SK-N-SH treated with all-trans-retinoic acid at 6 μM for 48 hours (cell line): ENCODE measurements around the gene CACNA2D4.
A peak's percentile ranks its signal among the peaks of the same experiment; 100 is the strongest.

Source experiments
- ATAC-seq: fragments of 200-7000 bp; cut with Tn5 transposase; 3 replicates; pipeline ENCODE4 v1.9.1; 2020; ENCODE audit warnings: mild to moderate bottlenecking, moderate library complexity
- ARNTL ChIP-seq: fragments of 450-650 bp; formaldehyde crosslinking; IDR thresholded peaks from 2 replicates; pipeline ENCODE4 v1.5.0; 2020; ENCODE audit warnings: low read depth, mild to moderate bottlenecking, moderate library complexity, borderline replicate concordance
- BACH2 ChIP-seq: fragments of 250-450 bp; sonication (Bioruptor Pico); IDR thresholded peaks from 2 replicates; pipeline ENCODE4 v1.9.0; 2021; ENCODE audit warnings: mild to moderate bottlenecking, borderline replicate concordance
- CREB5 ChIP-seq: fragments of 250-450 bp; sonication (Bioruptor Pico); IDR thresholded peaks from 2 replicates; pipeline ENCODE4 v1.5.1; 2020; ENCODE audit warnings: low read depth, mild to moderate bottlenecking, moderate library complexity
- CSDC2 ChIP-seq: fragments of 250-450 bp; sonication (Bioruptor Pico); IDR thresholded peaks from 2 replicates; pipeline ENCODE4 v1.5.0; 2020; ENCODE audit warnings: mild to moderate bottlenecking, moderate library complexity
- CSRNP3 ChIP-seq: fragments of 250-450 bp; sonication (Bioruptor Pico); IDR thresholded peaks from 2 replicates; pipeline ENCODE4 v1.5.1; 2021; ENCODE audit warnings: mild to moderate bottlenecking, moderate library complexity
- GLIS3 ChIP-seq: fragments of 250-450 bp; sonication (Bioruptor Pico); IDR thresholded peaks from 2 replicates; pipeline ENCODE4 v1.5.0; 2020; ENCODE audit warnings: mild to moderate bottlenecking, moderate library complexity
- ISL1 ChIP-seq: fragments of 250-450 bp; sonication (Bioruptor Pico); IDR thresholded peaks from 2 replicates; pipeline ENCODE4 v2.1.2; 2022; ENCODE audit warnings: mild to moderate bottlenecking, moderate library complexity
- OSR1 ChIP-seq: fragments of 250-450 bp; sonication (Bioruptor Pico); IDR thresholded peaks from 2 replicates; pipeline ENCODE4 v1.8.0; 2022; ENCODE audit warnings: moderate library complexity, mild to moderate bottlenecking, inconsistent platforms
- PATZ1 ChIP-seq: fragments of 250-450 bp; sonication (Bioruptor Pico); IDR thresholded peaks from 2 replicates; pipeline ENCODE4 v1.8.0; 2020; ENCODE audit warnings: mild to moderate bottlenecking, moderate library complexity, borderline replicate concordance
- POU6F1 ChIP-seq: fragments of 250-450 bp; sonication (Bioruptor Pico); IDR thresholded peaks from 2 replicates; pipeline ENCODE4 v1.8.0; 2021; ENCODE audit warnings: low read depth, mild to moderate bottlenecking, moderate library complexity, borderline replicate concordance
- PPARA ChIP-seq: fragments of 250-450 bp; sonication (Bioruptor Pico); IDR thresholded peaks from 2 replicates; pipeline ENCODE4 v1.5.0; 2020; ENCODE audit warnings: mild to moderate bottlenecking, borderline replicate concordance
- RARB ChIP-seq: fragments of 250-450 bp; sonication (Bioruptor Pico); IDR thresholded peaks from 2 replicates; pipeline ENCODE4 v1.8.0; 2021; ENCODE audit warnings: mild to moderate bottlenecking, moderate library complexity
- SNAI2 ChIP-seq: fragments of 250-450 bp; sonication (Bioruptor Pico); IDR thresholded peaks from 2 replicates; pipeline ENCODE4 v1.5.0; 2020; ENCODE audit warnings: mild to moderate bottlenecking, moderate library complexity
- TCF4 ChIP-seq: fragments of 250-450 bp; sonication (Bioruptor Pico); IDR thresholded peaks from 2 replicates; pipeline ENCODE4 v1.8.0; 2021; ENCODE audit warnings: mild to moderate bottlenecking, moderate library complexity, borderline replicate concordance
- TOX ChIP-seq: fragments of 250-450 bp; sonication (Bioruptor Pico); IDR thresholded peaks from 2 replicates; pipeline ENCODE4 v1.8.0; 2021; ENCODE audit warnings: mild to moderate bottlenecking, moderate library complexity, borderline replicate concordance
- TSHZ2 ChIP-seq: fragments of 250-450 bp; sonication (Bioruptor Pico); IDR thresholded peaks from 2 replicates; pipeline ENCODE4 v1.5.0; 2020; ENCODE audit warnings: mild to moderate bottlenecking, moderate library complexity
- ZC3H10 ChIP-seq: fragments of 250-450 bp; sonication (Bioruptor Pico); IDR thresholded peaks from 2 replicates; pipeline ENCODE4 v1.5.1; 2021; ENCODE audit warnings: mild to moderate bottlenecking, moderate library complexity
- ZFP3 ChIP-seq: fragments of 250-450 bp; sonication (Bioruptor Pico); IDR thresholded peaks from 2 replicates; pipeline ENCODE4 v1.5.0; 2020; ENCODE audit warnings: mild to moderate bottlenecking, moderate library complexity
- ZFP30 ChIP-seq: fragments of 450-650 bp; formaldehyde crosslinking; IDR thresholded peaks from 2 replicates; pipeline ENCODE4 v1.5.0; 2022; ENCODE audit warnings: mild to moderate bottlenecking, moderate library complexity
- ZNF565 ChIP-seq: fragments of 450-650 bp; formaldehyde crosslinking; conservative IDR thresholded peaks from 2 replicates; pipeline ENCODE4 v1.5.0; 2020; ENCODE audit warnings: low read depth, mild to moderate bottlenecking, moderate library complexity
- ZNF70 ChIP-seq: fragments of 450-650 bp; formaldehyde crosslinking; IDR thresholded peaks from 2 replicates; pipeline ENCODE4 v1.5.0; 2020; ENCODE audit warnings: mild to moderate bottlenecking, moderate library complexity
- ZNF8 ChIP-seq: fragments of 450-650 bp; formaldehyde crosslinking; IDR thresholded peaks from 2 replicates; pipeline ENCODE4 v1.5.0; 2020; ENCODE audit warnings: mild to moderate bottlenecking, moderate library complexity

The CACNA2D4 gene

GRCh38 chr12:1934068-1934467, 15.6 kb upstream of the CACNA2D4 start:
- ATAC-seq, result no peak
- no peak for TF ChIP-seq SNAI2 (CRISPR knock-in tag)
- TF ChIP-seq CREB5 (CRISPR knock-in tag), result no peak
- TF ChIP-seq RARB (CRISPR knock-in tag), result no peak
- TF ChIP-seq ISL1 (CRISPR knock-in tag), result no peak
- TF ChIP-seq ZNF8 (CRISPR knock-in tag), result no peak
- TF ChIP-seq ZNF70 (CRISPR knock-in tag), result no peak

GRCh38 chr12:1933342-1934051, 15.0 kb upstream of the CACNA2D4 start:
- no peak for TF ChIP-seq GLIS3 (CRISPR knock-in tag)
- TF ChIP-seq, all 23 proteins: peak for 0
- ATAC-seq, result no peak

GRCh38 chr12:1932264-1932777, 13.9 kb upstream of the CACNA2D4 start:
- peak; percentile 83 for ATAC-seq
- TF ChIP-seq OSR1 (CRISPR knock-in tag) (no peak), TCF4 (CRISPR knock-in tag) (peak; percentile 77), PATZ1 (CRISPR knock-in tag) (no peak), ZNF70 (CRISPR knock-in tag) (no peak), ZNF565 (no peak), ARNTL (CRISPR knock-in tag) (no peak), ISL1 (CRISPR knock-in tag) (peak; percentile 43; the same call in 1 of the 2 replicates), BACH2 (CRISPR knock-in tag) (no peak), TSHZ2 (CRISPR knock-in tag) (0 out of 2 replicates have a peak, but pooled peaks have one; percentile 44), POU6F1 (CRISPR knock-in tag) (no peak), SNAI2 (CRISPR knock-in tag) (no peak), ZNF8 (CRISPR knock-in tag) (no peak), TOX (no peak), PPARA (CRISPR knock-in tag) (no peak), ZFP30 (CRISPR knock-in tag) (no peak), CSDC2 (CRISPR knock-in tag) (no peak), ZC3H10 (CRISPR knock-in tag) (no peak), RARB (CRISPR knock-in tag) (no peak), ZFP3 (CRISPR knock-in tag) (no peak), GLIS3 (CRISPR knock-in tag) (0 out of 2 replicates have a peak, but pooled peaks have one; percentile 31), CSRNP3 (no peak), CREB5 (CRISPR knock-in tag) (no peak)
